Measurements from ENCODE around the gene MYL12A. TPM values are rescaled to one million over a fixed set of nuclear protein-coding genes. Genes with fewer than 3 reads are reported as not detected.

MYL12A gene
- polyA plus RNA-seq, 1 experiment: 579 TPM

DNA sequence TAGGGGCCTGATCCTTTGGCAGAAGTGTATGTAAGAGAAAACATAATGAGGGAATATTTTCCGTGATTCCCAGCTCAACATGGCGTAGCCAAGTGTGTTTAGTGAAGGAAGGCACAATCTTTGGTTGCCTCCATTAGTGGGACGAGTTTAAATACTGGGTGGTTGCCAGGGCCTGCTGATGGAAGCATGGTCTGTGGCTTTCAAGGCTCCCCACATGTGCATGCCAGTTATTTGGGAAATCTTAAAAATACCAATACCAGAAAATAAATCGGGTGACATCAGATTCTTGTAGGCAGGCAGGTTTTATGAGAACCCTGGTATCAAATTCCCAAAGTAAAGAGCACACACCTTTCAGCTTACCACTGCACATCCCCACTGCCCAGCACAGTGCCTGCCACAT, 7.1 kb downstream of the MYL12A start:
- CTCF ChIA-PET: interaction anchor here (0.7 to 1.5 kb wide), 2 partner anchors 9 to 412 kb away, joined by 3 to 7 read pairs; no protein-coding TSS in a partner anchor
- POLR2A ChIA-PET: no interaction called here

DNA sequence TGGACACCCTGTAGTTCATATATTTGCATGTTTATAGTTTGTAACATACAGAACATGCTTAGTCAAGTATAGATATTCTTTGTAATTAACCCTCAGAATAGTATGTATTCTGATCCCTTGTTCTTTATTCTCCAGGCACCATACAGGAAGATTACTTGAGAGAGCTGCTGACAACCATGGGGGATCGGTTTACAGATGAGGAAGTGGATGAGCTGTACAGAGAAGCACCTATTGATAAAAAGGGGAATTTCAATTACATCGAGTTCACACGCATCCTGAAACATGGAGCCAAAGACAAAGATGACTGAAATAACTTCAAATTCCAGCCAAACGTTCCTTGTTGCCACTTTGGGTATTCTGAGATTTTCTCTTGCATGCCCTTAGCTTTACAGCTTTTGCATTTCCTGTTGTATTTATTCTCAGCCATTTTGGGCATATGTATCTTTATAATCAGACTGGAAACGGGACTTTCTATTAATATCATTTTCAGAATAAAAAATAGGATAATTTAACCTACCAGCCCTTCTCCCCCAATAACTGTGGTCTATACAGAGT, 8.1 kb downstream of the MYL12A start:
- Histone ChIP-seq H3K27me3 (ENCODE audit: control insufficient read depth, insufficient read depth, low read length) (no peaks in the 10 kb centered on the region), H3K4me3 (ENCODE audit: low read depth, low read length) (no peak overlapping the region), H3K36me3 (ENCODE audit: control insufficient read depth, insufficient read depth, low read length) (peaks cover 11% of the 10 kb centered on the region)
- CTCF ChIA-PET: interaction anchor here (0.7 to 1.5 kb wide), 2 partner anchors 10 to 411 kb away, joined by 3 to 7 read pairs; no protein-coding TSS in a partner anchor
- no peak for DNase-seq (ENCODE audit: low read depth)
- TF ChIP-seq, protein P1, sequence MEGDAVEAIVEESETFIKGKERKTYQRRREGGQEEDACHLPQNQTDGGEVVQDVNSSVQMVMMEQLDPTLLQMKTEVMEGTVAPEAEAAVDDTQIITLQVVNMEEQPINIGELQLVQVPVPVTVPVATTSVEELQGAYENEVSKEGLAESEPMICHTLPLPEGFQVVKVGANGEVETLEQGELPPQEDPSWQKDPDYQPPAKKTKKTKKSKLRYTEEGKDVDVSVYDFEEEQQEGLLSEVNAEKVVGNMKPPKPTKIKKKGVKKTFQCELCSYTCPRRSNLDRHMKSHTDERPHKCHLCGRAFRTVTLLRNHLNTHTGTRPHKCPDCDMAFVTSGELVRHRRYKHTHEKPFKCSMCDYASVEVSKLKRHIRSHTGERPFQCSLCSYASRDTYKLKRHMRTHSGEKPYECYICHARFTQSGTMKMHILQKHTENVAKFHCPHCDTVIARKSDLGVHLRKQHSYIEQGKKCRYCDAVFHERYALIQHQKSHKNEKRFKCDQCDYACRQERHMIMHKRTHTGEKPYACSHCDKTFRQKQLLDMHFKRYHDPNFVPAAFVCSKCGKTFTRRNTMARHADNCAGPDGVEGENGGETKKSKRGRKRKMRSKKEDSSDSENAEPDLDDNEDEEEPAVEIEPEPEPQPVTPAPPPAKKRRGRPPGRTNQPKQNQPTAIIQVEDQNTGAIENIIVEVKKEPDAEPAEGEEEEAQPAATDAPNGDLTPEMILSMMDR (IDR thresholded peaks at IDR 0.05; ENCODE audit: insufficient read depth, low read depth, low read length): no peak
- POLR2A ChIA-PET: interaction anchor here (0.6 kb wide), 1 partner anchor 380 kb away, joined by 3 read pairs; no protein-coding TSS in a partner anchor

More for the DNA sequence above, 7.1 kb downstream of the MYL12A start:
- Histone ChIP-seq H3K4me3 (ENCODE audit: low read depth, low read length) (no peak overlapping the region), H3K36me3 (ENCODE audit: control insufficient read depth, insufficient read depth, low read length) (peaks cover 11% of the 10 kb centered on the region), H3K27me3 (ENCODE audit: control insufficient read depth, insufficient read depth, low read length) (no peaks in the 10 kb centered on the region)
- no peak for DNase-seq (ENCODE audit: low read depth)
- TF ChIP-seq, protein P1 (IDR thresholded peaks at IDR 0.05; ENCODE audit: insufficient read depth, low read depth, low read length): no peak

DNA sequence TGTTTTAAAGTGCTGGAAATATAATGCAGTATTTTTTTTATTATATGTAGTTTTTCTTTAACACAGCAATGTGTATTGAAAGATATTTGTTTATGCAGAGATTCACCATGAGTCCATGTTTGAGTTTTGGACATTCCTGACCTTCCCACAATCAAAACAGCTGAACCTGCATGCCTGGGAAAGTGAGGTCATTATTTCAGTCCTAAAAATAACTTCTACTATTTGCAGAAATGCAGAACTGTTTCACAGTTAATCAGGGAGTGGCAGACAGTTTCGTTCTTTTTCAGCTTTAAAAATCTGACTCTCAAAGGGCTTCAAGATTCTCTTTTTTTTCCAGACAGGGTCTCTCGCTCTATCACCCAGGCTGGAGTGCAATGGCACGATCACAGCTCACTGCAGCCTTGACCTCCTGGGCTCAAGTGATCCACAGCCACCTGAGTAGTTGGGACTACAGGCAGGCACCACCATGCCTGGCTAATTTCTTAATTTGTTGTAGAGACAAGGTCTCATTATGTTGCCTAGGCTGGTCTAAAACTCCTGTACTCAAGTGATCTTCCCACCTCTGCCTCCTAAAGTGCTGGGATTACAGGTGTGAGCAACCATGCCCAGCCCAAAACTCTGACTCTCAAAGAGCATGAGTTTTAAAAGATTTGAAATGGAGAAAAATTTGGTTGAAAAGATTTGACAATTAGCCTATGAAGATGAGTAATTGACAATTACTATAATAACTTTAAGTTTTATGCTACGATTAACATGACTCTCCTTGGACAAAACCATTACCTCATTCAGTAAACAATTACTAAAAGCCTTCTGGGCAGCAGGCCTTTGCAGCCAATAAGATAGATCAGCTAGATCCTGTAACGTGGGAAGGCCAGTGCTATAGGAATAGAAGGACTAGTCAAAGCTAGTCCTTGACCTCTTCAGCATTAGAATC, 9.4 kb downstream of the MYL12A start:
- H3K4me3 ChIP-seq (ENCODE audit: low read depth, low read length): no peak overlapping the region
- POLR2A ChIA-PET: interaction anchor here (0.6 kb wide), 1 partner anchor 347 kb away, joined by 4 read pairs; no protein-coding TSS in a partner anchor
- no peaks in the 10 kb centered on the region for H3K27me3 ChIP-seq (ENCODE audit: control insufficient read depth, insufficient read depth, low read length)
- peaks cover 11% of the 10 kb centered on the region for H3K36me3 ChIP-seq (ENCODE audit: control insufficient read depth, insufficient read depth, low read length)
- CTCF ChIA-PET: no interaction called here
- TF ChIP-seq, protein P1 (IDR thresholded peaks at IDR 0.05; ENCODE audit: insufficient read depth, low read depth, low read length): no peak
- no peak for DNase-seq (ENCODE audit: low read depth)

DNA sequence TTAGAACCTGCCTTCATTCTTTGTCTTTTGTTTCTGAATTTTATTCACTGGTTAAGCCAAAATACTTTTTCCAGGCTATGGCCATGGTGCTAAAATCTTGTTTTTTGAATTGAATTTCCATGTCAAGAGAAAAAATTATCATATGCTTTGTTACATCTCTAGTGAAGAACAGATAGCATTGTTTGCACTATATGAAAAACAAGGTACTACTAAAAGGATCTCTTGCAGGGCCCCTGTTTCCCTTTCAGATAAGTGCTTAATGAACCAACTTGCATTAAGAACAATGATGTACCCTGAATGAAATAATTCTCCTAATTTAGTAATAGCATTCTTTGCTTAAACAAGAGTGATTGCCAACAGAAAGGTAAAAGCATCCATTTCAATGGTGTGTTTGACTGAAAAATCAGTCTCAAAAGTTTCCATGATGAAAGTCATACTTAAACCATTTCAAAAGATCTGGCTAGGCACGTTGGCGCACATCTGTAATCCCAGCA, 10.1 kb downstream of the MYL12A start:
- Histone ChIP-seq H3K4me3 (ENCODE audit: low read depth, low read length) (no peak overlapping the region), H3K36me3 (ENCODE audit: control insufficient read depth, insufficient read depth, low read length) (peaks cover 11% of the 10 kb centered on the region), H3K27me3 (ENCODE audit: control insufficient read depth, insufficient read depth, low read length) (no peaks in the 10 kb centered on the region)
- TF ChIP-seq, protein P1 (IDR thresholded peaks at IDR 0.05; ENCODE audit: insufficient read depth, low read depth, low read length): no peak
- ChIA-PET CTCF (no interaction called here), POLR2A (no interaction called here)
- DNase-seq (ENCODE audit: low read depth): no peak

DNA sequence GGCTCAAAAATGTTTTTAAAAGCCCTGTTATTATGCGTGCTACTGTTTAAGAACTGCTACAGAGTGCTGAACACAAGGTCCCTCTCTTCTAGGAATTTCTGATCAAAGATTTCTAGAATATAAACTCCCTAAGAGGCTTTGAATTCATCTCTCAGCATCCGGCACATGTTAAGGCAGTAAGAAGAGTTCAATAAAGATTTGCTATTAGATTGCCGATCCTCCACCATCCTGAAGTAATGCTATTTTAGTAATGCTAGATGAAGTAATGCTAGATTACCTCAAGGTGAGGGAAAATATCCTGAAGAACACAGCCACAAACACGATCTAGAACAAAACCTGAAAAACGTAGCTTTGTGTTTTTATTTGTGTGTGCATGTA, 13.4 kb downstream of the MYL12A start:
- Histone ChIP-seq H3K4me3 (ENCODE audit: low read depth, low read length) (peak overlapping the region; percentile 70), H3K36me3 (ENCODE audit: control insufficient read depth, insufficient read depth, low read length) (peaks cover 7% of the 10 kb centered on the region), H3K27me3 (ENCODE audit: control insufficient read depth, insufficient read depth, low read length) (no peaks in the 10 kb centered on the region)
- CTCF ChIA-PET: interaction anchor here (1.1 to 2.0 kb wide), 2 partner anchors 9 to 13 kb away, joined by 3 to 4 read pairs; no protein-coding TSS in a partner anchor
- DNase-seq (ENCODE audit: low read depth): no peak
- POLR2A ChIA-PET: interaction anchor here (1.1 kb wide), 1 partner anchor 9 kb away, joined by 4 read pairs; no protein-coding TSS in a partner anchor
- TF ChIP-seq, protein P1 (IDR thresholded peaks at IDR 0.05; ENCODE audit: insufficient read depth, low read depth, low read length): no peak
